Measurements from ENCODE around the gene STON1.

The STON1 gene

GRCh38 chr2:48626047-48626446 lies 96.1 kb downstream of the STON1 start:
- Histone ChIP-seq H3K9me2 (replicated peaks; ENCODE audit: insufficient read depth, low read length) (no peaks in the 10 kb centered on the region), H3K4me3 (ENCODE audit: insufficient read depth, low read length, poor library complexity, severe bottlenecking) (no peak overlapping the region), H4K20me1 (ENCODE audit: low read depth, low read length) (no peaks in the 10 kb centered on the region), H2AFZ (ENCODE audit: low read depth, low read length, severe bottlenecking) (no peak overlapping the region), H3K27ac (ENCODE audit: low read depth, low read length) (no peak overlapping the region), H3K36me3 (ENCODE audit: low read length) (no peaks in the 10 kb centered on the region), H3K27me3 (ENCODE audit: low read length) (no peaks in the 10 kb centered on the region), H3K9me3 (ENCODE audit: insufficient read depth, low read length) (no peaks in the 10 kb centered on the region), H3F3A (ENCODE audit: insufficient read depth) (no peaks in the 10 kb centered on the region), H3K79me2 (ENCODE audit: insufficient read depth, low read length) (no peaks in the 10 kb centered on the region), H3K4me2 (ENCODE audit: low read depth, low read length, poor library complexity, severe bottlenecking) (no peak overlapping the region), H3K9ac (ENCODE audit: low read length) (no peak overlapping the region)
- no peak for TF ChIP-seq EZH2phosphoT487 (conservative IDR thresholded peaks at IDR 0.05; ENCODE audit: low read length)
- TF ChIP-seq, protein P1, sequence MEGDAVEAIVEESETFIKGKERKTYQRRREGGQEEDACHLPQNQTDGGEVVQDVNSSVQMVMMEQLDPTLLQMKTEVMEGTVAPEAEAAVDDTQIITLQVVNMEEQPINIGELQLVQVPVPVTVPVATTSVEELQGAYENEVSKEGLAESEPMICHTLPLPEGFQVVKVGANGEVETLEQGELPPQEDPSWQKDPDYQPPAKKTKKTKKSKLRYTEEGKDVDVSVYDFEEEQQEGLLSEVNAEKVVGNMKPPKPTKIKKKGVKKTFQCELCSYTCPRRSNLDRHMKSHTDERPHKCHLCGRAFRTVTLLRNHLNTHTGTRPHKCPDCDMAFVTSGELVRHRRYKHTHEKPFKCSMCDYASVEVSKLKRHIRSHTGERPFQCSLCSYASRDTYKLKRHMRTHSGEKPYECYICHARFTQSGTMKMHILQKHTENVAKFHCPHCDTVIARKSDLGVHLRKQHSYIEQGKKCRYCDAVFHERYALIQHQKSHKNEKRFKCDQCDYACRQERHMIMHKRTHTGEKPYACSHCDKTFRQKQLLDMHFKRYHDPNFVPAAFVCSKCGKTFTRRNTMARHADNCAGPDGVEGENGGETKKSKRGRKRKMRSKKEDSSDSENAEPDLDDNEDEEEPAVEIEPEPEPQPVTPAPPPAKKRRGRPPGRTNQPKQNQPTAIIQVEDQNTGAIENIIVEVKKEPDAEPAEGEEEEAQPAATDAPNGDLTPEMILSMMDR (IDR thresholded peaks at IDR 0.05; ENCODE audit: insufficient read depth, low read length, poor library complexity, severe bottlenecking) = no peak

- no peaks in the 10 kb centered on the region for H3F3A ChIP-seq (ENCODE audit: insufficient read depth)
- H3K9me2 ChIP-seq (replicated peaks; ENCODE audit: insufficient read depth, low read length) = no peaks in the 10 kb centered on the region
- H3K4me2 ChIP-seq (ENCODE audit: low read depth, low read length, poor library complexity, severe bottlenecking) = no peak overlapping the region
- no peaks in the 10 kb centered on the region for H3K79me2 ChIP-seq (ENCODE audit: insufficient read depth, low read length)
- H2AFZ ChIP-seq (ENCODE audit: low read depth, low read length, severe bottlenecking) = no peak overlapping the region
- H3K9me3 ChIP-seq (ENCODE audit: insufficient read depth, low read length) = no peaks in the 10 kb centered on the region
- no peaks in the 10 kb centered on the region for H3K36me3 ChIP-seq (ENCODE audit: low read length)
- no peaks in the 10 kb centered on the region for H4K20me1 ChIP-seq (ENCODE audit: low read depth, low read length)
- no peak overlapping the region for H3K9ac ChIP-seq (ENCODE audit: low read length)
- H3K27me3 ChIP-seq (ENCODE audit: low read length) = no peaks in the 10 kb centered on the region
- H3K4me3 ChIP-seq (ENCODE audit: insufficient read depth, low read length, poor library complexity, severe bottlenecking) = no peak overlapping the region
- H3K27ac ChIP-seq (ENCODE audit: low read depth, low read length) = no peak overlapping the region
- TF ChIP-seq EZH2phosphoT487 (conservative IDR thresholded peaks at IDR 0.05; ENCODE audit: low read length) = no peak
- TF ChIP-seq, protein P1 (IDR thresholded peaks at IDR 0.05; ENCODE audit: insufficient read depth, low read length, poor library complexity, severe bottlenecking) = no peak
Observed at GRCh38 chr2:48633143-48633542, 103.2 kb downstream of the STON1 start.

DNA sequence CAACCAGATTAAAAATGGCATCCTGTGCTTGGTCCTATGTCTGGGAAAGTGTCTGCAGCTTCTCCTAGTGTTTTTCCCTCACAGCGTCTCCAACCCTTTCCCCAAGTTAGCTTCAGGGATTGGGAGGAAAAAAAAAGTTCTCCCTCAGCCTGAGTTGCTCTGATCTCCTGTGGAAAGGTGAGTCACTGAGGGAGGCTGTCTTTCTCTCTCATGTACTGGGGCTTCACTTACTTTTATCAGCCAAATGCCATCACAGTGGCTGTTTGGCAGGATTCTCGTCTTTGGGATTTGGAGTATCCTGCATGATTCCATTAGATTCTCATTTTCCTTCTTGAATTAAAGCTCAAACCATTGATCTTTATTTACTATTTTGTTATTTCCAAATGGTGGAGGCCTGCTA lies 105.8 kb downstream of the STON1 start:
- Histone ChIP-seq H3K4me3 (ENCODE audit: insufficient read depth, low read length, poor library complexity, severe bottlenecking) (no peak overlapping the region), H3K4me2 (ENCODE audit: low read depth, low read length, poor library complexity, severe bottlenecking) (no peak overlapping the region), H3K9ac (ENCODE audit: low read length) (no peak overlapping the region), H3K9me3 (ENCODE audit: insufficient read depth, low read length) (no peaks in the 10 kb centered on the region), H3K27ac (ENCODE audit: low read depth, low read length) (no peak overlapping the region), H3K27me3 (ENCODE audit: low read length) (no peaks in the 10 kb centered on the region), H3K9me2 (replicated peaks; ENCODE audit: insufficient read depth, low read length) (no peaks in the 10 kb centered on the region), H3K36me3 (ENCODE audit: low read length) (no peaks in the 10 kb centered on the region), H2AFZ (ENCODE audit: low read depth, low read length, severe bottlenecking) (no peak overlapping the region), H3F3A (ENCODE audit: insufficient read depth) (no peaks in the 10 kb centered on the region), H4K20me1 (ENCODE audit: low read depth, low read length) (no peaks in the 10 kb centered on the region), H3K79me2 (ENCODE audit: insufficient read depth, low read length) (no peaks in the 10 kb centered on the region)
- TF ChIP-seq EZH2phosphoT487 (conservative IDR thresholded peaks at IDR 0.05; ENCODE audit: low read length) = no peak
- TF ChIP-seq, protein P1 (IDR thresholded peaks at IDR 0.05; ENCODE audit: insufficient read depth, low read length, poor library complexity, severe bottlenecking) = no peak
